ENCODE results near the gene CTU2.

The CTU2 gene

DNA sequence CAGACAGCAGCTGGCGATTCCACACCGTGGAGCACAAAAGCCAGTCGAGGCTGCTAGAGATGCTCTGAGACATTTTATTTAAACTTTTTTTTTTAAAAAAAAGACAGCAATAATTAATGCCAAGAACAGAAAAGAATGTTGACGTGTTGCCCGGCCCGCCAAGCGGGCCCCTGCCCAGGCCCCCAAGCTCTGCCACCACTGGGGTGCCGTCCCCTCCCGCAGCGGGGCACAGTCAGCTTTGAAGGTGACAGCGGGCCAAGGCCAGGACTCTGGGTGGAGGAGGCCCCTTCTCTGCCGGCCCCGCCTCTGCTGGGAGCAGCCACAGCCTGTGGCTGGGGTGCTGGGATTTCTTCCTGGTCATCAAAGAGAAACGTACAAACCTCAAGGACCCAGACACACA lies 9.9 kb upstream of the CTU2 start:
- no peak for TF ChIP-seq ZFP30 (CRISPR knock-in tag; IDR thresholded peaks at IDR 0.05)
- TF ChIP-seq, protein P1, sequence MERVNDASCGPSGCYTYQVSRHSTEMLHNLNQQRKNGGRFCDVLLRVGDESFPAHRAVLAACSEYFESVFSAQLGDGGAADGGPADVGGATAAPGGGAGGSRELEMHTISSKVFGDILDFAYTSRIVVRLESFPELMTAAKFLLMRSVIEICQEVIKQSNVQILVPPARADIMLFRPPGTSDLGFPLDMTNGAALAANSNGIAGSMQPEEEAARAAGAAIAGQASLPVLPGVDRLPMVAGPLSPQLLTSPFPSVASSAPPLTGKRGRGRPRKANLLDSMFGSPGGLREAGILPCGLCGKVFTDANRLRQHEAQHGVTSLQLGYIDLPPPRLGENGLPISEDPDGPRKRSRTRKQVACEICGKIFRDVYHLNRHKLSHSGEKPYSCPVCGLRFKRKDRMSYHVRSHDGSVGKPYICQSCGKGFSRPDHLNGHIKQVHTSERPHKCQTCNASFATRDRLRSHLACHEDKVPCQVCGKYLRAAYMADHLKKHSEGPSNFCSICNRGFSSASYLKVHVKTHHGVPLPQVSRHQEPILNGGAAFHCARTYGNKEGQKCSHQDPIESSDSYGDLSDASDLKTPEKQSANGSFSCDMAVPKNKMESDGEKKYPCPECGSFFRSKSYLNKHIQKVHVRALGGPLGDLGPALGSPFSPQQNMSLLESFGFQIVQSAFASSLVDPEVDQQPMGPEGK (CRISPR knock-in tag; IDR thresholded peaks at IDR 0.05; ENCODE audit: borderline replicate concordance), result no peak
- TF ChIP-seq, protein P2, sequence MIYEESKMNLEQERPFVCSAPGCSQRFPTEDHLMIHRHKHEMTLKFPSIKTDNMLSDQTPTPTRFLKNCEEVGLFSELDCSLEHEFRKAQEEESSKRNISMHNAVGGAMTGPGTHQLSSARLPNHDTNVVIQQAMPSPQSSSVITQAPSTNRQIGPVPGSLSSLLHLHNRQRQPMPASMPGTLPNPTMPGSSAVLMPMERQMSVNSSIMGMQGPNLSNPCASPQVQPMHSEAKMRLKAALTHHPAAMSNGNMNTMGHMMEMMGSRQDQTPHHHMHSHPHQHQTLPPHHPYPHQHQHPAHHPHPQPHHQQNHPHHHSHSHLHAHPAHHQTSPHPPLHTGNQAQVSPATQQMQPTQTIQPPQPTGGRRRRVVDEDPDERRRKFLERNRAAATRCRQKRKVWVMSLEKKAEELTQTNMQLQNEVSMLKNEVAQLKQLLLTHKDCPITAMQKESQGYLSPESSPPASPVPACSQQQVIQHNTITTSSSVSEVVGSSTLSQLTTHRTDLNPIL (CRISPR knock-in tag; IDR thresholded peaks at IDR 0.05; ENCODE audit: low read depth), result no peak
- TF ChIP-seq ZNF565 (CRISPR knock-in tag; conservative IDR thresholded peaks at IDR 0.05; ENCODE audit: low read depth), result no peak

DNA sequence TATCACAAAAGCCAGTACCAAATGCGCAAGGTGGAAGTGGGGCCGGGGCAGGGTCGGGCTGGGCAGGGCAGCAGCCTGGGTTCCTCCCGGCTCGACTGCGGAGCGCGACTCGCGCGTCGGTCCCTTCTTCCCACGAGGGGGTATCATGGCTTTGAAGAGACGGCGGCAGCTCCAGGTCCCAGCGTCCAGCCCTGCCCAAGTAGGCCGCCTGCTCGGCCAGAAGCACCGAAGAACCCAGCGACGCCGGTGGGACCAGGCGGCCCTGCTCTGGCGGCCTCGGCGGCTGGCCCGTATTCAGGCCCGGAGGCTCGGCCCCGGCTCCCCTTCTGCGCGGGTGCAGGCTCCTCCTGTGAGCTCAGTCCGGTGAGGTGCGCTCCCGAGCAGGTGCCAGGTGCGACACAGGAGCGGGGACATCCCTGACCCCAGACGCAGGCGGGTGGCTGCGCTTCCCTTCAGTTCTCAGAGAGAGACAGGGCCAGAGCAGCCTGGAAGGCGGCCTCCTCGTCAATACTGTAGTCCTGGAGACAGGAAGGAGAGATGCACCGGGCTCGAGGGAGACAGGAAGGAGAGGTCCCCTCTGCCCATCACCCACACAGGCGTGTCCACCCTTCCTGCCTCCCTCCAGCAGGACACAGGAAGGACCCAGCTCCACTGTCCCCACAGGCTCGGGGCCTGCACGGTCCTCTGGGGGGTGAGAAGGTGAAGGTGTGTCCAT lies 9.0 kb upstream of the CTU2 start:
- ATAC-seq, result no peak
- TF ChIP-seq, protein P2 (CRISPR knock-in tag; IDR thresholded peaks at IDR 0.05; ENCODE audit: low read depth), result no peak
- TF ChIP-seq RARB (CRISPR knock-in tag; IDR thresholded peaks at IDR 0.05) (no peak), ZNF565 (CRISPR knock-in tag; conservative IDR thresholded peaks at IDR 0.05; ENCODE audit: low read depth) (no peak), TOX (CRISPR knock-in tag; IDR thresholded peaks at IDR 0.05; ENCODE audit: borderline replicate concordance) (no peak), BACH2 (CRISPR knock-in tag; IDR thresholded peaks at IDR 0.05; ENCODE audit: borderline replicate concordance) (no peak), SNAI2 (CRISPR knock-in tag; IDR thresholded peaks at IDR 0.05) (no peak), ARNTL (CRISPR knock-in tag; IDR thresholded peaks at IDR 0.05; ENCODE audit: borderline replicate concordance, low read depth) (no peak), OSR1 (CRISPR knock-in tag; IDR thresholded peaks at IDR 0.05) (no peak), ZFP3 (CRISPR knock-in tag; IDR thresholded peaks at IDR 0.05) (no peak), TCF4 (CRISPR knock-in tag; IDR thresholded peaks at IDR 0.05; ENCODE audit: borderline replicate concordance) (no peak), ISL1 (CRISPR knock-in tag; IDR thresholded peaks at IDR 0.05) (no peak), CSDC2 (CRISPR knock-in tag; IDR thresholded peaks at IDR 0.05) (no peak), ZFP30 (CRISPR knock-in tag; IDR thresholded peaks at IDR 0.05) (no peak), ZNF70 (CRISPR knock-in tag; IDR thresholded peaks at IDR 0.05) (no peak), ZNF8 (CRISPR knock-in tag; IDR thresholded peaks at IDR 0.05) (no peak)
- TF ChIP-seq, protein P3, sequence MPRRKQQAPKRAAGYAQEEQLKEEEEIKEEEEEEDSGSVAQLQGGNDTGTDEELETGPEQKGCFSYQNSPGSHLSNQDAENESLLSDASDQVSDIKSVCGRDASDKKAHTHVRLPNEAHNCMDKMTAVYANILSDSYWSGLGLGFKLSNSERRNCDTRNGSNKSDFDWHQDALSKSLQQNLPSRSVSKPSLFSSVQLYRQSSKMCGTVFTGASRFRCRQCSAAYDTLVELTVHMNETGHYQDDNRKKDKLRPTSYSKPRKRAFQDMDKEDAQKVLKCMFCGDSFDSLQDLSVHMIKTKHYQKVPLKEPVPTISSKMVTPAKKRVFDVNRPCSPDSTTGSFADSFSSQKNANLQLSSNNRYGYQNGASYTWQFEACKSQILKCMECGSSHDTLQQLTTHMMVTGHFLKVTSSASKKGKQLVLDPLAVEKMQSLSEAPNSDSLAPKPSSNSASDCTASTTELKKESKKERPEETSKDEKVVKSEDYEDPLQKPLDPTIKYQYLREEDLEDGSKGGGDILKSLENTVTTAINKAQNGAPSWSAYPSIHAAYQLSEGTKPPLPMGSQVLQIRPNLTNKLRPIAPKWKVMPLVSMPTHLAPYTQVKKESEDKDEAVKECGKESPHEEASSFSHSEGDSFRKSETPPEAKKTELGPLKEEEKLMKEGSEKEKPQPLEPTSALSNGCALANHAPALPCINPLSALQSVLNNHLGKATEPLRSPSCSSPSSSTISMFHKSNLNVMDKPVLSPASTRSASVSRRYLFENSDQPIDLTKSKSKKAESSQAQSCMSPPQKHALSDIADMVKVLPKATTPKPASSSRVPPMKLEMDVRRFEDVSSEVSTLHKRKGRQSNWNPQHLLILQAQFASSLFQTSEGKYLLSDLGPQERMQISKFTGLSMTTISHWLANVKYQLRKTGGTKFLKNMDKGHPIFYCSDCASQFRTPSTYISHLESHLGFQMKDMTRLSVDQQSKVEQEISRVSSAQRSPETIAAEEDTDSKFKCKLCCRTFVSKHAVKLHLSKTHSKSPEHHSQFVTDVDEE (CRISPR knock-in tag; IDR thresholded peaks at IDR 0.05), result no peak
- TF ChIP-seq, protein P4, sequence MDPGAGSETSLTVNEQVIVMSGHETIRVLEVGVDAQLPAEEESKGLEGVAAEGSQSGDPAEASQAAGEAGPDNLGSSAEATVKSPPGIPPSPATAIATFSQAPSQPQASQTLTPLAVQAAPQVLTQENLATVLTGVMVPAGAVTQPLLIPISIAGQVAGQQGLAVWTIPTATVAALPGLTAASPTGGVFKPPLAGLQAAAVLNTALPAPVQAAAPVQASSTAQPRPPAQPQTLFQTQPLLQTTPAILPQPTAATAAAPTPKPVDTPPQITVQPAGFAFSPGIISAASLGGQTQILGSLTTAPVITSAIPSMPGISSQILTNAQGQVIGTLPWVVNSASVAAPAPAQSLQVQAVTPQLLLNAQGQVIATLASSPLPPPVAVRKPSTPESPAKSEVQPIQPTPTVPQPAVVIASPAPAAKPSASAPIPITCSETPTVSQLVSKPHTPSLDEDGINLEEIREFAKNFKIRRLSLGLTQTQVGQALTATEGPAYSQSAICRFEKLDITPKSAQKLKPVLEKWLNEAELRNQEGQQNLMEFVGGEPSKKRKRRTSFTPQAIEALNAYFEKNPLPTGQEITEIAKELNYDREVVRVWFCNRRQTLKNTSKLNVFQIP (CRISPR knock-in tag; IDR thresholded peaks at IDR 0.05; ENCODE audit: borderline replicate concordance, low read depth), result no peak
- TF ChIP-seq, protein P1 (CRISPR knock-in tag; IDR thresholded peaks at IDR 0.05; ENCODE audit: borderline replicate concordance), result no peak

More for the DNA sequence above, 9.9 kb upstream of the CTU2 start:
- no peak for ATAC-seq
